ENCODE results near the gene DIPK2B.

The DIPK2B gene

GRCh38 chrX:45154462-45154861, 46.2 kb downstream of the DIPK2B start:
- DNase-seq: no peak

- DNase-seq: no peak
Observed at GRCh38 chrX:45154033-45154360, 46.7 kb downstream of the DIPK2B start.
